ENCODE measurements around the gene CASP10. TPM values are rescaled to one million over a fixed set of nuclear protein-coding genes. Genes with fewer than 3 reads are reported as not detected.

CASP10 gene
- total and polyA plus RNA-seq, 2 of the 4 experiments (the other 2 are of a cell fraction), result 0.12 to 0.90 TPM

- no peak overlapping the region for H2BK15ac ChIP-seq (ENCODE audit: low read depth, low read length)
- 75% methylated on average over 2 of the region's 4 CpGs; no CpG with 5 or more reads in 1 of the 2 experiments for WGBS, 2 experiments (ENCODE audit: extremely low coverage in 2 of 2, insufficient read length in 1 of 2)
- no peak overlapping the region for H3K4me2 ChIP-seq (ENCODE audit: low read depth, low read length)
- in situ Hi-C loops (cut with MboI; ENCODE audit: low sequenced_read_pairs) (no loop called here), dilution Hi-C loops (cut with HindIII; ENCODE audit: low sequenced_read_pairs, unreplicated experiment) (no loop called here), intact Hi-C loops (cut with micrococcal nuclease) (no loop called here)
- H3K4me1 ChIP-seq (ENCODE audit: control insufficient read depth, insufficient read depth, low read length), result no peaks in the 10 kb centered on the region
- no peak overlapping the region for H2AFZ ChIP-seq (replicated peaks; ENCODE audit: low read length, poor library complexity)
- no peak overlapping the region for H3K27ac ChIP-seq (ENCODE audit: insufficient read depth, low read length)
- no peak overlapping the region for H2BK20ac ChIP-seq (ENCODE audit: low read depth, low read length)
- H3K4me3 ChIP-seq (ENCODE audit: insufficient read depth, low read depth, low read length), result no peak overlapping the region
- H3K23ac ChIP-seq (ENCODE audit: low read depth, low read length), result no peak overlapping the region
- DNase-seq, result no peak
- no peak overlapping the region for H4K5ac ChIP-seq (ENCODE audit: low read depth, low read length)
- ATAC-seq (ENCODE audit: low read depth), result no peak
- peaks cover 2% of the 10 kb centered on the region; the same call in 1 of the 2 replicates for H3K9me3 ChIP-seq (ENCODE audit: control insufficient read depth, insufficient read depth, low read length)
- no peaks in the 10 kb centered on the region for H3K36me3 ChIP-seq (ENCODE audit: control insufficient read depth, insufficient read depth, low read length)
- TF ChIP-seq MAZ (IDR thresholded peaks at IDR 0.05; ENCODE audit: borderline replicate concordance, low read depth, low read length), result no peak
- no peak for TF ChIP-seq RCOR1 (IDR thresholded peaks at IDR 0.05; ENCODE audit: insufficient replicate concordance, low read length)
- no peak for TF ChIP-seq FOS (IDR thresholded peaks at IDR 0.05; ENCODE audit: low read depth, low read length)
- no peak for TF ChIP-seq RFX5 (IDR thresholded peaks at IDR 0.05; ENCODE audit: low read depth, low read length)
- TF ChIP-seq CTCF (conservative IDR thresholded peaks at IDR 0.05; ENCODE audit: low read depth, low read length), result no peak
- H3K9me1 ChIP-seq (ENCODE audit: insufficient read depth, low read length), result no peaks in the 10 kb centered on the region
- peaks cover 6% of the 10 kb centered on the region; the same call in 1 of the 2 replicates for H3K27me3 ChIP-seq (ENCODE audit: control insufficient read depth, insufficient read depth, low read length)
- ChIA-PET CTCF (interaction anchor here (0.6 to 1.2 kb wide), 3 partner anchors 41 to 141 kb away, joined by 3 to 5 read pairs (median 3); no protein-coding TSS in a partner anchor), POLR2A (ENCODE audit: unreplicated experiment) (no interaction called here)
- no peak overlapping the region for H3K18ac ChIP-seq (ENCODE audit: low read depth, low read length)
- H4K91ac ChIP-seq (ENCODE audit: insufficient read depth, low read depth, low read length), result no peak overlapping the region
- H2BK120ac ChIP-seq (ENCODE audit: low read depth, low read length), result no peak overlapping the region
- BruUV-seq (replicated peaks), result no TSS peak
- H3K56ac ChIP-seq (ENCODE audit: extremely low read depth, insufficient read depth, low read length), result no peak overlapping the region
- H3K9ac ChIP-seq (ENCODE audit: low read depth, low read length), result no peak overlapping the region
- H3K79me1 ChIP-seq (ENCODE audit: low read depth in 1 of 2, low read length in 2 of 2), result no peaks in the 10 kb centered on the region
- H2AK5ac ChIP-seq (ENCODE audit: low read depth, low read length), result no peak overlapping the region
- no peak overlapping the region for H2BK5ac ChIP-seq (ENCODE audit: low read depth, low read length, poor library complexity, severe bottlenecking)
- H2AK9ac ChIP-seq (replicated peaks; ENCODE audit: low read depth, low read length, poor library complexity), result no peak overlapping the region
- no peak overlapping the region for H3K14ac ChIP-seq (replicated peaks; ENCODE audit: low read depth, low read length)
- H4K20me1 ChIP-seq (ENCODE audit: insufficient read depth, low read length), result no peaks in the 10 kb centered on the region
- H4K8ac ChIP-seq (ENCODE audit: low read depth in 2 of 2, low read length in 2 of 2), result no peak overlapping the region
- H3K4ac ChIP-seq (ENCODE audit: low read depth, low read length), result no peak overlapping the region
Measured at GRCh38 chr2:201191132-201191875, 8.4 kb downstream of the CASP10 start.

Data from IMR-90 (cell line).